HepG2 (cell line): ENCODE data around the gene BHLHA9.

Experiments
- ADNP ChIP-seq: sonication (generic); formaldehyde crosslinking; IDR thresholded peaks from 2 replicates; pipeline ENCODE4 v1.4.0; 2020; ENCODE audit warnings: missing genetic modification reagents
- CEBPZ ChIP-seq: IDR thresholded peaks from 2 replicates; pipeline ENCODE4 v1.6.1; 2012; ENCODE audit warnings: low read length, improper control_type of control experiment
- CTCF ChIP-seq: sonication (generic); formaldehyde crosslinking; IDR thresholded peaks from 2 replicates; pipeline ENCODE4 v1.5.0; 2020; ENCODE audit warnings: mild to moderate bottlenecking, missing genetic modification reagents, moderate library complexity
- MBNL3 ChIP-seq: fragments of 250-450 bp; sonication (Bioruptor Pico); conservative IDR thresholded peaks from 2 replicates; pipeline ENCODE4 v1.8.0; 2022; ENCODE audit warnings: mild to moderate bottlenecking, inconsistent platforms
- TCF7 ChIP-seq: sonication (generic); IDR thresholded peaks from 2 replicates; pipeline ENCODE4 v1.6.1; 2016; ENCODE audit warnings: antibody characterized with exemption, low read depth
- ZHX2 ChIP-seq, 2 experiments: sonication (generic) in 1 of 2; formaldehyde crosslinking in 1 of 2; IDR thresholded peaks; 2 replicates each; pipeline versions ENCODE4 v1.6.1 to v1.9.0; 2014 to 2022; ENCODE audit warnings: antibody characterized with exemption in 1 of 2, borderline replicate concordance in 1 of 2, inconsistent platforms in 1 of 2, low read depth in 1 of 2, missing genetic modification reagents in 1 of 2
- ZSCAN12 ChIP-seq: sonication (generic); formaldehyde crosslinking; IDR thresholded peaks from 2 replicates; pipeline ENCODE4 v1.9.0; 2021; ENCODE audit warnings: mild to moderate bottlenecking, missing genetic modification reagents
- TF ChIP-seq, protein P1 (sequence below), 2 experiments: sonication (generic) in 1 of 2; formaldehyde crosslinking in 1 of 2; IDR thresholded peaks; 2 replicates each; pipeline versions ENCODE4 v1.5.1 to v1.6.1; 2011 to 2020; ENCODE audit warnings: borderline replicate concordance in 1 of 2, low read depth in 1 of 2, low read length in 1 of 2, mild to moderate bottlenecking in 1 of 2, missing genetic modification reagents in 1 of 2, moderate library complexity in 1 of 2

- no peak for TF ChIP-seq MBNL3 (CRISPR knock-in tag)
- TF ChIP-seq ZHX2 (IDR thresholded peaks at IDR 0.05; ENCODE audit: low read depth) = no peak
- no peak for TF ChIP-seq ZHX2 (CRISPR knock-in tag; IDR thresholded peaks at IDR 0.05; ENCODE audit: borderline replicate concordance)
- TF ChIP-seq CTCF (CRISPR knock-in tag) = no peak
- no peak for TF ChIP-seq TCF7
- no peak for TF ChIP-seq ADNP
- TF ChIP-seq, protein P1, sequence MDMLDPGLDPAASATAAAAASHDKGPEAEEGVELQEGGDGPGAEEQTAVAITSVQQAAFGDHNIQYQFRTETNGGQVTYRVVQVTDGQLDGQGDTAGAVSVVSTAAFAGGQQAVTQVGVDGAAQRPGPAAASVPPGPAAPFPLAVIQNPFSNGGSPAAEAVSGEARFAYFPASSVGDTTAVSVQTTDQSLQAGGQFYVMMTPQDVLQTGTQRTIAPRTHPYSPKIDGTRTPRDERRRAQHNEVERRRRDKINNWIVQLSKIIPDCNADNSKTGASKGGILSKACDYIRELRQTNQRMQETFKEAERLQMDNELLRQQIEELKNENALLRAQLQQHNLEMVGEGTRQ (IDR thresholded peaks at IDR 0.05; ENCODE audit: low read depth, low read length) = no peak
- TF ChIP-seq, protein P1 (CRISPR knock-in tag; IDR thresholded peaks at IDR 0.05; ENCODE audit: borderline replicate concordance) = no peak
- TF ChIP-seq CEBPZ = no peak
- TF ChIP-seq ZSCAN12 (CRISPR knock-in tag) = no peak
These were observed 42.1 kb upstream of the BHLHA9 start for GRCh38 chr17:1227917-1228780.
